H54 (cell line): ENCODE measurements around the gene RFLNA.

Experiments
- DNase-seq: peaks from one replicate; pipeline ENCODE4 v3.0.0; 2011; ENCODE audit warnings: low spot score, mixed read lengths; ENCODE audit not compliant: insufficient read length
- FAIRE-seq: peaks from 3 replicates; lab custom pipeline; 2011; peaks lifted over from hg19 to GRCh38; lab: Jason Lieb, UNC
- POLR2A ChIP-seq: IDR thresholded peaks from 2 replicates; pipeline ENCODE4 v1.6.1; 2011; ENCODE audit warnings: low read depth, mild to moderate bottlenecking, low read length

RFLNA gene

GRCh38 chr12:124364543-124364942 is 69.7 kb downstream of the RFLNA start:
- FAIRE-seq (no peak), DNase-seq (no peak)

More at GRCh38 chr12:124364543-124364942, 69.7 kb downstream of the RFLNA start:
- no peak for TF ChIP-seq POLR2A
